GM12878 (cell line): ENCODE data around the gene EPN1. TPM values are rescaled to one million over a fixed set of nuclear protein-coding genes. Genes with fewer than 3 reads are reported as not detected.

Source experiments
- ATAC-seq: fragments of 200-7000 bp; cut with Tn5 transposase; 3 replicates; pipeline ENCODE4 v1.9.1; 2020; ENCODE audit warnings: mild to moderate bottlenecking, moderate library complexity
- BruUV-seq: library from RNA; stranded (reverse); fragments of 400-500 nt; replicated peaks from 2 replicates; lab custom pipeline; 2021; lab: Mats Ljungman, UMichigan
- CTCF ChIA-PET: fragments of 300-600 bp; sonication (Branson Sonifier 250); formaldehyde crosslinking; extraction: SDS; loops from one replicate; lab custom pipeline; 2021; ENCODE audit warnings: inconsistent platforms; lab: Yijun Ruan, JAX
- POLR2A ChIA-PET: fragments of 350-600 bp; formaldehyde crosslinking; extraction: SDS; loops from one replicate; lab custom pipeline; 2021; ENCODE audit warnings: inconsistent platforms; lab: Charles Lee
- RAD21 ChIA-PET: fragments of 300-600 bp; sonication (Branson Sonifier 250); formaldehyde crosslinking; loops from one replicate; lab custom pipeline; 2023; ENCODE audit warnings: antibody characterized with exemption; ENCODE audit not compliant: unreplicated experiment; lab: Charles Lee
- SMC1A ChIA-PET: fragments of 300-600 bp; sonication (Branson Sonifier 250); formaldehyde crosslinking; loops from one replicate; lab custom pipeline; 2023; ENCODE audit not compliant: unreplicated experiment, uncharacterized antibody; lab: Charles Lee
- DNase-seq: peaks from one replicate; pipeline ENCODE4 v3.0.0-alpha.2; 2011; ENCODE audit warnings: low read depth, low spot score
- FAIRE-seq: peaks from 3 replicates; lab custom pipeline; 2011; peaks lifted over from hg19 to GRCh38; lab: Jason Lieb, UNC
- H2AFZ ChIP-seq: 2 replicates; pipeline ENCODE4 v1.6.0; 2011; ENCODE audit warnings: low read depth, low read length, control low read depth; ENCODE audit not compliant: control insufficient read depth
- H3K27ac ChIP-seq: 2 replicates; pipeline ENCODE4 v1.5.1; 2011; ENCODE audit warnings: control low read depth; ENCODE audit not compliant: control insufficient read depth, insufficient read depth
- H3K27me3 ChIP-seq, 2 experiments: replicated peaks in 1 of 2; 2 replicates each; pipeline versions ENCODE4 v1.6.0 to v1.6.1; 2011; ENCODE audit warnings: low read length in 1 of 2; ENCODE audit not compliant: control insufficient read depth in 2 of 2, insufficient read depth in 2 of 2
- H3K36me3 ChIP-seq, 2 experiments: 2 replicates each; pipeline ENCODE4 v1.5.1; 2011; ENCODE audit warnings: low read length in 1 of 2; ENCODE audit not compliant: control insufficient read depth in 2 of 2, insufficient read depth in 2 of 2
- H3K4me1 ChIP-seq: 2 replicates; pipeline ENCODE4 v1.6.1; 2011; ENCODE audit warnings: mild to moderate bottlenecking, low read length, moderate library complexity, mixed read lengths; ENCODE audit not compliant: control insufficient read depth, insufficient read depth
- H3K4me2 ChIP-seq: 2 replicates; pipeline ENCODE4 v1.6.0; 2011; ENCODE audit warnings: control low read depth; ENCODE audit not compliant: control insufficient read depth, insufficient read depth
- H3K4me3 ChIP-seq: fragments of 200-600 bp; sonication (generic); 2 replicates; pipeline ENCODE4 v1.5.1; 2016
- H3K79me2 ChIP-seq: 2 replicates; pipeline ENCODE4 v1.6.0; 2011; ENCODE audit warnings: low read length; ENCODE audit not compliant: control insufficient read depth, insufficient read depth
- H3K9ac ChIP-seq: 2 replicates; pipeline ENCODE4 v1.8.0; 2011; ENCODE audit warnings: low read length, control low read depth, mixed read lengths; ENCODE audit not compliant: control insufficient read depth, insufficient read depth
- H3K9me3 ChIP-seq: replicated peaks from 3 replicates; pipeline ENCODE4 v1.5.1; 2011; ENCODE audit warnings: mild to moderate bottlenecking, low read length; ENCODE audit not compliant: control insufficient read depth, insufficient read depth
- H4K20me1 ChIP-seq: 2 replicates; pipeline ENCODE4 v1.6.0; 2011; ENCODE audit not compliant: control insufficient read depth, insufficient read depth
- CBFB ChIP-seq: IDR thresholded peaks from 2 replicates; pipeline ENCODE4 v1.6.1; 2016; ENCODE audit warnings: antibody characterized with exemption, low read depth
- ETV6 ChIP-seq, 2 experiments: fragments of 450-650 bp in 1 of 2; IDR thresholded peaks in 1 of 2; conservative IDR thresholded peaks in 1 of 2; 2 replicates each; pipeline ENCODE4 v1.6.1; 2014; ENCODE audit warnings: antibody characterized with exemption in 1 of 2, borderline replicate concordance in 1 of 2, low read depth in 1 of 2, mild to moderate bottlenecking in 1 of 2, moderate library complexity in 1 of 2
- IKZF1 ChIP-seq: fragments of 450-650 bp; conservative IDR thresholded peaks from 2 replicates; pipeline ENCODE4 v1.6.1; 2017; ENCODE audit warnings: antibody characterized with exemption, mild to moderate bottlenecking
- IKZF2 ChIP-seq, 2 experiments: fragments of 450-650 bp; IDR thresholded peaks; 2 replicates each; pipeline ENCODE4 v1.6.1; 2017; ENCODE audit warnings: mild to moderate bottlenecking in 2 of 2, moderate library complexity in 2 of 2
- IRF4 ChIP-seq: IDR thresholded peaks from 2 replicates; pipeline ENCODE4 v1.6.1; 2011; ENCODE audit warnings: low read depth, low read length
- MTA2 ChIP-seq: fragments of 450-650 bp; IDR thresholded peaks from 2 replicates; pipeline ENCODE4 v1.6.1; 2016; ENCODE audit warnings: low read depth, mild to moderate bottlenecking, moderate library complexity
- NR2C1 ChIP-seq: fragments of 450-650 bp; IDR thresholded peaks from 2 replicates; pipeline ENCODE4 v1.6.1; 2017; ENCODE audit warnings: antibody characterized with exemption, mild to moderate bottlenecking, moderate library complexity
- STAT3 ChIP-seq: IDR thresholded peaks from 2 replicates; pipeline ENCODE4 v1.6.1; 2011; ENCODE audit warnings: low read depth, low read length, improper control_type of control experiment
- ZBTB40 ChIP-seq: fragments of 450-650 bp; IDR thresholded peaks from 2 replicates; pipeline ENCODE4 v1.6.1; 2016; ENCODE audit warnings: mild to moderate bottlenecking, moderate library complexity, borderline replicate concordance
- WGBS: methylation state at CpG from one replicate; pipeline ENCODE4 v1.1.6; 2016; ENCODE audit warnings: low lambda C conversion rate; ENCODE audit not compliant: insufficient replicate concordance, insufficient coverage; ENCODE audit errors: missing lambda C conversion rate; 5-methylcytosine and 5-hydroxymethylcytosine counted together
- in situ Hi-C: fragments of 300-500 bp; cut with MboI; formaldehyde crosslinking; loops from 9 replicates; pipeline ENCODE4 v1.14.3; 2018; ENCODE audit warnings: mixed read lengths
- intact Hi-C: fragments of 100-400 bp; cut with micrococcal nuclease; formaldehyde crosslinking; loops from one replicate; pipeline ENCODE4 v1.14.2; 2022; ENCODE audit not compliant: unreplicated experiment
- polyA plus RNA-seq, 11 experiments: library from polyadenylated mRNA; depleted of rRNA in 4 of 11; unstranded in 6 of 11; stranded (reverse) in 5 of 11; fragments of >200 nt; fragmentation: Nextera tagmentation in 4 of 11; fragmentation: Illumina TruSeq in 1 of 11; extraction: Ambion mirVana in 4 of 11; extraction: Trizol in 1 of 11; gene quantifications; 1 replicate in 1 of 11; 2 replicates in 10 of 11; pipeline versions ENCODE4 v1.2.1 to v1.2.3, GENCODE V29; 2011 to 2016; ENCODE audit warnings: inconsistent platforms in 2 of 11, missing spikeins in 2 of 11, low read depth in 1 of 11
- total RNA-seq, 4 experiments: library from RNA; depleted of rRNA in 3 of 4; stranded (reverse); fragments of >200 nt in 3 of 4; fragmentation: Illumina TruSeq in 1 of 4; extraction: Trizol in 1 of 4; gene quantifications; 2 replicates each; pipeline versions ENCODE4 v1.2.1 to v1.2.3, GENCODE V29; 2013 to 2021
- TF ChIP-seq, protein P1 (sequence below), 3 experiments: IDR thresholded peaks in 2 of 3; conservative IDR thresholded peaks in 1 of 3; 2 replicates each; pipeline ENCODE4 v1.5.1; 2011; ENCODE audit warnings: low read depth in 3 of 3, low read length in 3 of 3, mild to moderate bottlenecking in 3 of 3, control low read depth in 2 of 3, moderate library complexity in 2 of 3, inconsistent platforms in 1 of 3, mixed read lengths in 1 of 3; ENCODE audit not compliant: control insufficient read depth in 2 of 3, insufficient read depth in 1 of 3; ENCODE audit errors: extremely low read depth in 1 of 3
- TF ChIP-seq, protein P2 (sequence below): fragments of 450-650 bp; formaldehyde crosslinking; IDR thresholded peaks from 2 replicates; pipeline ENCODE4 v1.4.0; 2022; ENCODE audit warnings: mild to moderate bottlenecking, moderate library complexity
- TF ChIP-seq, protein P3 (sequence below): IDR thresholded peaks from 2 replicates; pipeline ENCODE4 v1.6.1; 2012; ENCODE audit warnings: low read length, inconsistent platforms

Gene EPN1
- total and polyA plus RNA-seq, 10 of the 15 experiments (the other 5 are each of a cell fraction or from before 2014, with no cell fraction given): 0.11 to 88.5 (median 10.6) TPM

GRCh38 chr19:55671054-55671378, 4.0 kb upstream of the EPN1 start:
- intact Hi-C loops: no loop called here
- ATAC-seq: no peak
- no peak for DNase-seq
- Histone ChIP-seq H3K79me2 (peaks cover 24% of the 10 kb centered on the region), H3K27ac (no peak overlapping the region), H3K4me3 (no peak overlapping the region), H4K20me1 (peaks cover 16% of the 10 kb centered on the region), H3K27me3 (no peaks in the 10 kb centered on the region), H2AFZ (no peak overlapping the region), H3K9ac (no peak overlapping the region), H3K4me2 (no peak overlapping the region), H3K9me3 (no peaks in the 10 kb centered on the region), H3K36me3 (peaks cover 22 to 44% of the 10 kb centered on the region in 2 experiments), H3K4me1 (no peaks in the 10 kb centered on the region; the same call in 1 of the 2 replicates)
- no TSS peak for BruUV-seq
- ChIA-PET POLR2A (interaction anchor here (0.6 to 1.2 kb wide), 3 partner anchors 14 to 1499 kb away, joined by 3 to 5 read pairs (median 4); no protein-coding TSS in a partner anchor), CTCF (interaction anchor here (0.6 to 3.6 kb wide), 6 partner anchors 14 to 139 kb away, joined by 3 to 33 read pairs (median 8); no protein-coding TSS in a partner anchor), SMC1A (interaction anchor here (1.4 to 1.6 kb wide), 2 partner anchors 14 to 38 kb away, joined by 6 to 15 read pairs; no protein-coding TSS in a partner anchor), RAD21 (interaction anchor here (1.5 to 1.9 kb wide), 2 partner anchors 13 to 38 kb away, joined by 9 to 11 read pairs; no protein-coding TSS in a partner anchor)
- WGBS: 97% methylated on average over 2 of the region's 2 CpGs
- in situ Hi-C loops: loop anchor here (25.0 kb wide), 1 partner anchor 1534 kb away; the partner anchor contains the start of gene CNOT3
- no peak for FAIRE-seq
- no peak for TF ChIP-seq ETV6 (conservative IDR thresholded peaks at IDR 0.05 in 1 of 2, IDR thresholded peaks at IDR 0.05 in 1 of 2; ENCODE audit: borderline replicate concordance in 1 of 2, low read depth in 1 of 2)
- TF ChIP-seq, protein P1, sequence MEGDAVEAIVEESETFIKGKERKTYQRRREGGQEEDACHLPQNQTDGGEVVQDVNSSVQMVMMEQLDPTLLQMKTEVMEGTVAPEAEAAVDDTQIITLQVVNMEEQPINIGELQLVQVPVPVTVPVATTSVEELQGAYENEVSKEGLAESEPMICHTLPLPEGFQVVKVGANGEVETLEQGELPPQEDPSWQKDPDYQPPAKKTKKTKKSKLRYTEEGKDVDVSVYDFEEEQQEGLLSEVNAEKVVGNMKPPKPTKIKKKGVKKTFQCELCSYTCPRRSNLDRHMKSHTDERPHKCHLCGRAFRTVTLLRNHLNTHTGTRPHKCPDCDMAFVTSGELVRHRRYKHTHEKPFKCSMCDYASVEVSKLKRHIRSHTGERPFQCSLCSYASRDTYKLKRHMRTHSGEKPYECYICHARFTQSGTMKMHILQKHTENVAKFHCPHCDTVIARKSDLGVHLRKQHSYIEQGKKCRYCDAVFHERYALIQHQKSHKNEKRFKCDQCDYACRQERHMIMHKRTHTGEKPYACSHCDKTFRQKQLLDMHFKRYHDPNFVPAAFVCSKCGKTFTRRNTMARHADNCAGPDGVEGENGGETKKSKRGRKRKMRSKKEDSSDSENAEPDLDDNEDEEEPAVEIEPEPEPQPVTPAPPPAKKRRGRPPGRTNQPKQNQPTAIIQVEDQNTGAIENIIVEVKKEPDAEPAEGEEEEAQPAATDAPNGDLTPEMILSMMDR (IDR thresholded peaks at IDR 0.05 in 2 of 3, conservative IDR thresholded peaks at IDR 0.05 in 1 of 3; ENCODE audit: control insufficient read depth in 2 of 3, extremely low read depth in 1 of 3, insufficient read depth in 1 of 3, low read depth in 3 of 3, low read length in 3 of 3): no peak
- no peak for TF ChIP-seq CBFB
- TF ChIP-seq NR2C1: no peak
- TF ChIP-seq IRF4: no peak
- no peak for TF ChIP-seq STAT3
- no peak for TF ChIP-seq IKZF2 (IDR thresholded peaks at IDR 0.05)
- TF ChIP-seq, protein P2, sequence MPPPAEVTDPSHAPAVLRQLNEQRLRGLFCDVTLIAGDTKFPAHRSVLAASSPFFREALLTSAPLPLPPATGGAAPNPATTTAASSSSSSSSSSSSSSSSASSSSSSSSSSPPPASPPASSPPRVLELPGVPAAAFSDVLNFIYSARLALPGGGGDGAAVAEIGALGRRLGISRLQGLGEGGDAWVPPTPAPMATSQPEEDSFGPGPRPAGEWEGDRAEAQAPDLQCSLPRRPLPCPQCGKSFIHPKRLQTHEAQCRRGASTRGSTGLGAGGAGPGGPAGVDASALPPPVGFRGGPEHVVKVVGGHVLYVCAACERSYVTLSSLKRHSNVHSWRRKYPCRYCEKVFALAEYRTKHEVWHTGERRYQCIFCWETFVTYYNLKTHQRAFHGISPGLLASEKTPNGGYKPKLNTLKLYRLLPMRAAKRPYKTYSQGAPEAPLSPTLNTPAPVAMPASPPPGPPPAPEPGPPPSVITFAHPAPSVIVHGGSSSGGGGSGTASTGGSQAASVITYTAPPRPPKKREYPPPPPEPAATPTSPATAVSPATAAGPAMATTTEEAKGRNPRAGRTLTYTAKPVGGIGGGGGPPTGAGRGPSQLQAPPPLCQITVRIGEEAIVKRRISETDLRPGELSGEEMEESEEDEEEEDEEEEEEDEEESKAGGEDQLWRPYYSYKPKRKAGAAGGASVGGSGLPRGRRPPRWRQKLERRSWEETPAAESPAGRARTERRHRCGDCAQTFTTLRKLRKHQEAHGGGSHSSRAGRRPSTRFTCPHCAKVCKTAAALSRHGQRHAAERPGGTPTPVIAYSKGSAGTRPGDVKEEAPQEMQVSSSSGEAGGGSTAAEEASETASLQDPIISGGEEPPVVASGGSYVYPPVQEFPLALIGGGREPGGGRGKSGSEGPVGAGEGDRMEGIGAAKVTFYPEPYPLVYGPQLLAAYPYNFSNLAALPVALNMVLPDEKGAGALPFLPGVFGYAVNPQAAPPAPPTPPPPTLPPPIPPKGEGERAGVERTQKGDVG (CRISPR knock-in tag): no peak
- no peak for TF ChIP-seq MTA2
- TF ChIP-seq IKZF1: no peak
- TF ChIP-seq, protein P3, sequence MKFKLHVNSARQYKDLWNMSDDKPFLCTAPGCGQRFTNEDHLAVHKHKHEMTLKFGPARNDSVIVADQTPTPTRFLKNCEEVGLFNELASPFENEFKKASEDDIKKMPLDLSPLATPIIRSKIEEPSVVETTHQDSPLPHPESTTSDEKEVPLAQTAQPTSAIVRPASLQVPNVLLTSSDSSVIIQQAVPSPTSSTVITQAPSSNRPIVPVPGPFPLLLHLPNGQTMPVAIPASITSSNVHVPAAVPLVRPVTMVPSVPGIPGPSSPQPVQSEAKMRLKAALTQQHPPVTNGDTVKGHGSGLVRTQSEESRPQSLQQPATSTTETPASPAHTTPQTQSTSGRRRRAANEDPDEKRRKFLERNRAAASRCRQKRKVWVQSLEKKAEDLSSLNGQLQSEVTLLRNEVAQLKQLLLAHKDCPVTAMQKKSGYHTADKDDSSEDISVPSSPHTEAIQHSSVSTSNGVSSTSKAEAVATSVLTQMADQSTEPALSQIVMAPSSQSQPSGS: no peak
- TF ChIP-seq ZBTB40: no peak
